ENCODE measurements around the gene TXNDC2.
A peak's percentile ranks its signal among the peaks of the same experiment; 100 is the strongest.
"Not testable (repeated sequence)": the region's sequence is repeated elsewhere in the genome, so short reads cannot be mapped to it uniquely, and the experiment has no call there.

TXNDC2 gene

DNA sequence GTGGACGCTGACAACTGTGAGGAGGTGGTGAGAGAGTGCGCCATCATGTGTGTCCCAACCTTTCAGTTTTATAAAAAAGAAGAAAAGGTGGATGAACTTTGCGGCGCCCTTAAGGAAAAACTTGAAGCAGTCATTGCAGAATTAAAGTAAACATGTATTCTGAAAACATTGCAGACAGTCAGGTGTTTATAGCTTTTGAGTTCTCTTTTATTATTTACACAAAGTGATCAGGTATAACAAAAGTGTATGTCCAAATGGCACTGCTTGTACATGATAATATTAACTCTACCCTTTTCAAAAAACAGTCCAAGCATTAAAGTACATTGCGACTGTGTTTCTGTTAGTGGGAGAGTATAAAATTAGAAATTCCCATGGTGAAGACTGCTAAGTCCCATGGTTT lies 2.2 kb downstream of the TXNDC2 start:
- DNase-seq: no peak

DNA sequence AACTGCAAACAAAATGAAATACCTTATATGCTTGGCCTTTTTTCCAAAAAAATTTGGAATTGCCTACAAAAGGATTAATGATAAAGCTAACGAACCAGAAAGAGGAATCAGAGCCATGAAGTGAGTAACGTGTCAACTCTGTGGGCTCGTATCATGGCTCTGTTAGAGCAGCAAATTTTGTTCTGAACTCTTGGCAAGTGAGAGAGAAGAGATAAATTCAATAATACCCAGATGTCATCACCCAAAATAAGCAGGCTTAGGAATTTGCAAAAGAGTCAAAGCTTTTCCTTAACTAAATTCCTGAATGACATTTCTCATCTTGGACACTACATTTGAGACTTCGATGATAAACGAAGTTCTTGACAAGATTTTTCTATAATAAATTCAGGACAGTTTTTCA lies 4.4 kb downstream of the TXNDC2 start:
- DNase-seq: no peak

DNA sequence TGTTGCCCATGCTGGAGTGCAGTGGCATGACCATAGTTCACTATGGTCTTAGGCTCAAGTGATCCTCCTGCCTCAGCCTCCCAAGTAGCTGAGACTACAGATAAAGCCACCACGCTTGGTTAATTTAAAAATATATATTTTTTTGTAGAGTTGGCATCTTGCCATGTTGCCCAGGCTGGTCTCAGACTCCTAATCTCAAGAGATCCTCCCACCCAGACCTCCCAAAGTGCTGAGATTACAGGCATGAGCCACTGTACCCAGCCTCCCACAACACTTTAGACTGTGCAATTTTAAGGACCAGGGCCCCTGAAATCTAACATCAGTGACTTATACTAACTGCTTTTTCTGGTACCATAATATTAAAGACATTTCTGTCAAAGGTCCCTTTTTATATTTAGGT lies 5.2 kb downstream of the TXNDC2 start:
- DNase-seq: no peak

DNA sequence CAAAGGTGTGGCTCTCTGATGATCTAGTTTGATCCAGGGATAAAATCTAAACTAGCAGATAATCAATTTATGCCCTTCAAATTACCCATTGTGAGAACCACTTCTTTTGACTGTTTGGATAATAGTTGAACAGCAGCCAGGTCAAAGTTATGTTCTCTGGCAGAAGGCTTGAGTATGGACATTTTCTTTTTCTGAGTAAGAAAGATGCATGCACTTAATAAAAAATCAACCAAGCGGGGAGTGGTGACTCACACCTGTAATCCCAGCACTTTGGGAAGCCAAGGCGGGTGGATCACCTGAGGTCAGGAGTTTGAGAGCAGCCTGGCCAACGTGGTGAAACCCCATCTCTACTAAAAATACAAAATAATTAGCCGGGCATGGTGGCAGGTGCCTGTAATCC lies 5.7 kb downstream of the TXNDC2 start:
- not testable (repeated sequence) for DNase-seq

DNA sequence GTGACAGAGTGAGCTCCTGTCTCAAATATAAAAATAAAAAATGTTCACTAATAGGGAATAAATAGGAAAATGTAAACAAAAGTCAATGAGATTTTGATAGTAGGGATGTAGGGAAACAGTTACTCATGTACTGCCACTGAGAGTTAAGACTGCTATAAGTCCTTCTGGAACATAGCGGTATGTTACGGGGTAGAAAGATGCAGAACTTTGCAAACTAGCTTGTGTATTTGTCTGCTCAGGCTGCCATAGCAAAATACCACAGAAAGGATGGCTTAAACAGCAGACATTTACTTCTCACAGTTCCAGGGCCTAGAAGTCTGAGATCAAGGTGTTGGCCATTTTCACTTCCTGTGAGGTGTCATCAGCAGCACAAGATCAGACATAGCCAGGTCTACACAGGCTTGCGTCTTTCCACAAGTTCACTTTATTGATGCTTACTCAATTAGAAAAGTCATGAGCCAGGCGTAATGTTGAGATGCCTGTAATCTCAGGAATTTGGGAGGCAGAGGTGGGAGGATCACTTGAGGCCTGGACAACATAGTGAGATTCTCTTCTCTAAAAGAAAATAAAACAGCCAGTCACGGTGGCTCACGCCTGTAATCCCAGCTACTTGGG lies 8.8 kb downstream of the TXNDC2 start:
- no peak for DNase-seq

DNA sequence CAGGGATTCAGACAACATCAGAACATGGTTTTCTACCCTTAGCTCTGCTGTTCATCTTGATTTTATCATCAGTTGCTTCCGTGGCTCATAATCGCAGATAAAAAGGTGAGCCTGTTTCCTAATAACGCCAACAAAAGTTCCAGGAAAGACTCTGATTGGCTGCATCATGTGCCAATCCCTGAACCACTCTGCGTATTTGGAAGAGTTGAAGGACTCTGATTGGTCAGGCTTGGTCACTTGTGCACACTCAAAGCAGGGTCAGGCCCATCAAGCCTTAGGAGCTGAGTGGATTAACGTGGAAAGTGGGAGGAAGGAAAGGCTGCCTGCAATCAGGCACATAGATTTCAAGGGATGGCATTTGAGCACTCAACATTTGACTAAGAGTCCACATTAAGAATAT lies 11.4 kb downstream of the TXNDC2 start:
- no peak for DNase-seq

DNA sequence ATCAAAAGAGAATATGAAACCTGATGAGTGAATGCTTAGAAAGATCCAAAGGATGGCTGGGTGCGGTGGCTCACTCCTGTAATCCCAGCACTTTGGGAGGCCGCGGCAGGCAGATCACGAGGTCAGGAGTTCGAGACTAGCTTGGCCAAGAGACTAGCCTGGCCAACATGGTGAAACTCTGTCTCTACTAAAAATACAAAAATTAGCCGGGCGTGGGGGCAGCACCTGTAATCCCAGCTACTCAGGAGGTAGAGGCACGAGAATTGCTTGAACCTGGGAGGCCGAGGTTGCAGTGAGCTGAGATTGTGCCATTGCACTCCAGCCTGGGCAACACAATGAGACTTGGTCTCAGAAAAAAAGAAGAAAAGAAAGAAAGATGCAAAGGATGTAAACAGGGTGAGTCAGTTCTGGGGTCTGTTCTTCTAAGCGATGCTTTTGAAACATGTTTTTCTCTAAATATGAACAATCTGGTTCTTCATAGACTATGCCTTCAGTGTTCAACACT lies 12.1 kb downstream of the TXNDC2 start:
- not testable (repeated sequence) for DNase-seq

DNA sequence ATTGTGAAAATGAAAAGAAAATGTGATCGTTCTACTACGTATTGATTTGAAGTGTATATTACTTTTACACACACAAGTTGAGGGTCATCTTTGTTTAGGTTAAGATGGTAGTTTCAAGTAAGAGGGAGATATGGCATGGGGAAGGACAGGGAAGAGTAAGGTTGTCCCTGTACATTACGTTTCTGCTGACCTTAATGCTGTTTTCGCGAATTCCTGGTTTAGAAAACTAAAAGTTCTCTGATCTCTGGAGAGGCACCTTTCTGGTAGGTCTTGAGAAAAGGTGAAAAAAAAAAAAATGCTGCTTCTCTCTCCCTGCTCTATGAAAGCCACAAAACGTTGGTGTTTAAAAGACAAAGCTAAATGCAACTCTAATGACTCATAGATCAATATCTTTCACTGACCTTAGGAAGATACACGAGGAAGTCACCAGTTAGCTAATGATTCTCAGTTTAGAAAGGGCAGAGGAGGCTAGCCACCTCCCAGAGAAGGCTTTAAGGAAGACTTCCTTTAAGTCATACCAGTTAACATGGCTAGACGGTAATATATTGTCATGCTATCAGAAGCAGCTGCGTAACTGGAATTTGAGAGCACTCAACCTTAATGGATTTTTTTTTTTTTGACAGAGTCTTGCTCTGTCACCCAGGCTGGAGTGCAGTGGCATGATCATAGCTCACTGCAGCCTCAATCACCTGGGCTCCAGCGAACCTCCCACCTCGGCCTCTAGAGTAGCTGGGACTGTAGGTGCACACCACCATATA lies 13.2 kb downstream of the TXNDC2 start:
- no peak for DNase-seq

DNA sequence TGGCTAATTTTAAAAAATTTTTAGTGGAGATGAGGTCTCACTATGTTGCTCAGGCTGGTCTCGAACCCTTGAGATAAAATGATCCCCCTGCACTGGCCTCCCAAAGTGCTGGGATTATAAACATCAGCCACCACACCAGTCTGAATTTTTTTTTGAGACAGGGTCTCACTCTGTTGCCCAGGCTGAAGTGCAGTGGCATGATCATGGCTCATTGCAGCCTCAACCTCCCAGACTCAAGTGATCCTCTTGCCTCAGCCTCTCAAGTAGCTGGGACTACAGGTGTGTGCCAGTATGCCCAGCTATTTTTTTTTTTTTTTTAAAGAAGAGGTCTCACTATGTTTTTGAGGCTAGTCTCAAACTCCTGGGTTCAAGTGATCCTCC lies 13.8 kb downstream of the TXNDC2 start:
- not testable (repeated sequence) for DNase-seq

DNA sequence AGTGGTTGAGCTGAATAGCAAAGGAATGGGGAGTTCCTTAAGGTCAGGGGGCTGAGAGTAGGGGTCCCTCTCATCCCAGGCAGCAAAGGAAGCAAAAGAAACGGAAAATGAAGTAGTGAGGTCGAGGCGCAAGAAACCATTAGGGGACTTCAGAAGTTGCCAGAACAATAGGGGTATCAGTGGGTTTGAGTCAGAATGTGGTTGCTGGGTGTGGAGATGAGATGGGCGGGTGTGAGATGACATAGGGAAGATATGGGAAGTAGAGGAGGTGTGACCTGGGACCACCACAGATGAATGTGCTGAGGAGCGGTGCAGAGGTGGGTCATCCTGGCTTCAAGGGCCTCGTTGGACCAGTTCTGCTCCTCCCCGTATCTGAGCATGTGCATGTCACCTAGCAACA lies 14.9 kb downstream of the TXNDC2 start:
- DNase-seq: no peak

DNA sequence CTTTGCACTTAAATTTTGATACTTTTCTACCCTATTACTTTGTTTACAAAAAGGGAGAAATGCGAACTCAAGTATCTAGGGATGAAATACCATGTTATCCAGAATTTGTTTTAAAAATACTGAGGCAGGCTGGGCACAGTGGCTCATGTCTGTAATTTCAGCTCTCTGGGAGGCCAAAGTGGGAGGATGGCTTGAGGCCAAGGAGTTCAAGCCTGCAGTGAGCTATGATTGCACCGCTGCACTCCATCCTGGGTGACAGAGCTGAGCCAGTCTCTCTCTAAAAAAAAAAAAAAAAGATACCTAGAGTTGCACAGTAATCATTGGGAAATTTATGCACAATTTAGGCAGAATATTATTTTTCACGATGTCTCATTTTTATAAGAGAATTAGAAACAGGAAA lies 15.6 kb downstream of the TXNDC2 start:
- DNase-seq: no peak

DNA sequence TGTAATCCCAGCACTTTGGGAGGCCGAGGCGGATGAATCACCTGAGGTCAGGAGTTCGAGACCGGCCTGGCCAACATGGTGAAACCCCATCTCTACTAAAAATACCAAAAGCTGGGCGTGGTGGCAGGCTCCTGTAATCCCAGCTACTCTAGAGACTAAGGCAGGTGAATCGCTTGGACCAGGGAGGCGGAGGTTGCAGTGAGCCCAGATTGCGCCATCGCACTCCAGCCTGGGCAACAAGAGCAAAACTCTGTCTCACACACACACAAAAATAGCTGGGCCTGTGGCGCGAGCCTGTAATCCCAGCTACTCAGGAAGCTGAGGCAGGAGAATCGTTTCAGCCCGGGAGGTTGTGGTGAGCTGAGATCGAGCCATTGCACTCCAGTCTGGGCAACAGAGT lies 16.5 kb downstream of the TXNDC2 start:
- DNase-seq: not testable (repeated sequence)

DNA sequence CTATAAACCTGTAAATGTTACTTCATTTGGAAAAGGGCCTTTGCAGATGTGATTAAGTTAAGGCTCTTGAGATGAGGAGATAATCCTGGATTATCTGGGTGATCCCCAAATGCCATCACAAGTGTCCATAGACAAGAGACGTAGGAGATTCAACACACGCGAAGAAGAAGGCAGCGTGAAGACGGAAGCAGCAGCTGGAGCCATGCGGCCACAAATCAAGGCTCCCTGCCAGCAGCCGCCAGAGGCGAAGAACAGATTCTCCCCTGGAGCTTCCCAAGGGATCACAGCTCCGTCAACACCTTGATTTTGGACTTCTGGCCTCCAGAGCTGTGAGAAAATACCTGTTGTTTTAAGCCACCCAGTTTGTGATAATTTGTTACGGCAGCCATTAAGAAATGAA lies 17.1 kb downstream of the TXNDC2 start:
- no peak for DNase-seq

DNA sequence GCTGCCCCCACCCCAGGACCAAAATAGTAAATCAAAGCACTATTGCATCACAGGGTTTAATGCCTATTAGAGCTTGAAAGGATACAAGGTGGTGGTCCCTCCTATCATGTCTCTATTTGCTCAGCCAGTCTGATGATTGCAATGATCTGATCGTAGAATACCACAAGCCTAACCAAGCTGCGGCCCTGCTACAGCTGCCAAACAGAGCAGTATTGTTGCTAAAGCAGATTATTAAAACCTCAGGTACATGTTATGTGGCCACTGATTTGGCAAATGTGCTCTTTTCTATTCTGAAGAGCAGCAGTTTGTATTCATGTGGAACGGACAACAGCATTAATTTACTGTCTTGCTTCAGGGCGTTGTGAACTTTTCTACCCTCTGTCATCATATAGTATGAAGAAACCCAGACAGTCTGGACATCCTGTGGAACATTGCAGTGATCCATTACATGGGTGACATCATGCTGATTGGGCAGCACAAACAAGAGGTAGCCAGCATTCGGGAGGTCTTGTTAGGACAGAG lies 19.7 kb downstream of the TXNDC2 start:
- DNase-seq: no peak

DNA sequence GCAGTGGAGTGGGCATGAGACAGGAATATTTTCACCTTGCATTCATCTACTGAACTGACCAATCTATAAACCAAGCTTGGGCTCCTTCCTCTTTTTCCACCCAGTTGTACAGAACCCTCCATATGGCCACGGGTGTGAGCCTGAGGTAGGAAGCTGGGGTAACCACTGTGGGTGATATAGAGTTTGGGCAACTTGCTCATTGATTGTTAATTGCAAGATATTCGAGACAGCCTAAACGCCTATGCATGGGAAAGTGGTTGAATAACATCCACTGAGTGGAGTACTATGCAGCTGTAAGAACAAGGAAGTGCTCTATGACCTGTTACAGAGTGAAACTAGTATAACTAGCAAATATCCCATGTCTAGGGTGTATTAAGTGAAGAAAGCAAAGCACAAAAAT lies 20.7 kb downstream of the TXNDC2 start:
- DNase-seq: no peak

DNA sequence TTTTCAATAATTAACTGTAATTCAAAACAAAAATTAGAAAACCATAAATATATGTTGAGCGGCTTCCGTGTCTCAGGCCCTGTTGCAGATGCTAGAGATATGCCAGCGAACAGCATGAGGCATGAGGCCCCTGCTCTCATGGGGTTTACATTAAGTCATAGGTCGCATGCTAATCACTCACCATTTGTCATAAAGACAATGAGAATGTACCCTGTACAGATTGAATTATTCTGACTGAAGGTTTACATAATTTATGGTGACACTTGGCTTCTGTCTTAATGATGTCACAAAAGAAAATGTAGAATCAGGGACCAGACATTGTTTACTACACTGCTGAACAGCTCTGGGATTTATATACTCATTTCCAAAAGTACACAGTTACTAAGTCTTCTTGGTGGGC lies 22.1 kb downstream of the TXNDC2 start:
- no peak for DNase-seq

DNA sequence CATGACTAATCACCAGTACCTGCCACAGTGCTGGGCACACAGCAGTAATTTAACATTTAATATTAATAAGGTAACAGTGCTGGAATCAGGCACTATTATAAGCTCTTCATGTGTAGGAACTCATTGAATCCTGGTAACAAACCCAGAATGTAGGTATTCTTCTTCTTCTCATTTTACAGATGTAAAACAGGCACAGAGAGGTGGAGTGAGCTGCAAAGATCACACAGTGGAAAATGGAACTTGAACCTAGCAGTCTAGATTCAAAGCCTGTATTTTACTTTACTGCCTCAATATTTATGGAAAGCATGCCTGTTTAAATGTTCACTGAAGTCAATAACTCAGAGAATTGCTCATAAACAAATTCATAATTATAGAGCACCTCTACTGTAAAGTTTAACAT lies 24.3 kb downstream of the TXNDC2 start:
- no peak for DNase-seq

DNA sequence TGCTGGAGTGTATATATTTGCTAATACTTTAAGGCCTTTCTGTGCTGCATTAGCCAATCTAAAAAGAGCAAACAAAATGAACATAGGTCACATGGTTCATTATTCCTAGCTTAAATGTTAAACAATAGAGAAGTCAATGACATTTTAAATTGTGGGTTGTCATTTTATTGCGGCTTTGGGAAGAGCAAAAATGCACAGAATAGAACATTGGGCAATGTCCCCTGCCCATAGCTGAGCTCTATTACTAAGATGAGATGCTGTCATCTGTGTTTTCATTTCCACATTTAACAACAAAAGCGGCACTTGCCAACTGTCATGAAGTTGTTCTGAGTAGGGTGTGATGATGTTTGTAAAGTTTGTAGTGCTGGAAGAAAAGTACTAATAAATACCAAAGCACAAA lies 24.9 kb downstream of the TXNDC2 start:
- DNase-seq: no peak

DNA sequence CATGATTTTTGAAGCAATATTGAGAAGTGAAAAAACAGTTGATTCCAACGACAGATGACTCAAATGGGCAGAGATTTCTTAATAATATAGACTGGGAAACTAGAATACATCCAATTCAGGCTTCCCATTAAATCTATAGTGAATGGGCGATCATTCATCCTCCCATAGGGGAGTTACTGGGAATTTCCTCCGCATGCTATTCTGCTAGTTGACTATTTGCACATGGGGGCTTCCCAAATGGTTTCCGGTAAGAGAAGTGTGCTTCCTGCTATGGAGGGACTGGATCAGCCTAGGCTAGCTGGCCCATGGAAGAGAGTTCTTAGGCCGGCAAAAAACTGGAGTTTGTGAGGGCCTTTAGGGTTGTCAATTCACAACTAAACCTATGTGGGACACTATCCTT lies 25.5 kb downstream of the TXNDC2 start:
- DNase-seq: no peak

DNA sequence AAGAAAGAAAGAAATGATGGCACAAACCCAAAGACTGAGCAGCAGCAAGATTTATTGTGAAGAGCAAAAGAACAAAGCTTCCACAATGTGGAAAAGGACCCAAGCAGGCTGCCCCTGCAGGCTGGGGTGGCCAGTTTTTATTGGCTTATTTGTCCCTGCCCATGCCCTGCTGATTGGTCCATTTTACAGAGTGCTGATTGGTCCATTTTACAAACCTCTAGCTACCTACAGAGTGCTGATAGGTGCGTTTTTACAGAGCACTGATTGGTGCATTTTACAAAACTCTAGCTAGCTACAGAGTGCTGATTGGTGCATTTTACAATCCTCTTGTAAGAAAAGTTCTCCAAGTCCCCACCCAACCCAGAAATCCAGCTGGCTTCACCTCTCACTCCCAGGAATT lies 26.5 kb downstream of the TXNDC2 start:
- not testable (repeated sequence) for DNase-seq

DNA sequence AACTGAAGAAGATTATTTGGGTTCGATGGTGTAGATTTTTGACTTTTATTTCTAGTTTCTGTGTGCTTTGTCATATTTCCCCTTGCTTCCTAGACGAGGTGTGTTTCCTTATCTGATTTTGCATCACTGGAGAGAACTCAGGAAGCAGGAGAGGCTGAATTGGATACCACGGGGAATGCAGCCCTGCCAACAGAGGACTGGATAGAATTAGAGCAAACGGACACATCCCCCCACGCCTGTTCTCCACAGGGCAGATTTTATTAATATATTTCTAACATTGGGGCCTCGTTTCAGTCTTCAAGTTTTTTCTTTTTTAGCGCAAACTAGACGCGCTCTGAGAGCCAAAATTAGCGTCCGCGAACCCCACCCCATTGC lies 27.4 kb downstream of the TXNDC2 start:
- DNase-seq: no peak

DNA sequence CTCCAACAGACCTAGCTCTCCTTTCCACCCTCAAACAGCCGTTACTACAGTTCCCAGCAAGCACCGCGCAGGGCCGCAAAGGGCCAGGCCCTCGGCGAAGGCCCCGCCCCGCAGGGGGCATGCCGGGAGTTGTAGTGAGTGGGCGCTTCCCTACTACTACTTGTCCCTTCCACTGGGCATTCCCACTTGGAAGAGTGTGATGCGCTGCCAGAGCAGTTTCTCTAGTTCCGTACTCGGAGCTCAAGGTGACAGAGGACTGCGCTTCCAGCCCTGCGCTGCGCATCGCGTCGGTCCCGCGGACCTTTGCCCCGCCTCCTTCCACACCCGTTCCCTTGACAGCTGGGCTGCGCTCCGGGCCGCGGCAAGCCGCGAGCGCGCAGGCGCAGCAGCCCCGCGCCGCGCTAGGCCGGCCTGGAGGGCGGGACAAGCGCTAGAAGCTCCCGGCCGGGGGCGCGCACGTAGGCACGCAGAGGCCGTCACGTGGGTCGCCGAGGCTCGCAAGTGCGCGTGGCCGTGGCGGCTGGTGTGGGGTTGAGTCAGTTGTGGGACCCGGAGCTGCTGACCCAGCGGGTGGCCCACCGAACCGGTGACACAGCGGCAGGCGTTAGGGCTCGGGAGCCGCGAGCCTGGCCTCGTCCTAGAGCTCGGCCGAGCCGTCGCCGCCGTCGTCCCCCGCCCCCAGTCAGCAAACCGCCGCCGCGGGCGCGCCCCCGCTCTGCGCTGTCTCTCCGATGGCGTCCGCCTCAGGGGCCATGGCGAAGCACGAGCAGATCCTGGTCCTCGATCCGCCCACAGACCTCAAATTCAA lies 28.0 kb downstream of the TXNDC2 start, which contains the start of gene VAPA:
TSS of gene VAPA (plus strand) at position 491 of the 808 bp plus-strand sequence. CDS start at position 732, 241 bp downstream.
- peak; percentile 92 for DNase-seq

DNA sequence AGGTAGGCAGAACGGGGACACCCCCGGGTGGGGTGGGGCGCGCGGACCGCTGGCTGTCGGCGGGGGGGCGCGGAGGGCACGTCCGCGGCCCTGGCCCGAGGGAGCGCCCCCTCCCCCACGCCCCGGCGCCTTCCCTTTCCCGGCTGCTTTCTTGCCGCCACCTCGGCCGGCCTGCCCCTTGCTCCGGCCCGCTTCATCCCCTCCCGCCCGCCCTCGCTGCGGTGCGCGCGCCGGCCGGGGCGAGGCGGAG lies 28.5 kb downstream of the TXNDC2 start:
- no peak for DNase-seq

All from effector CD4-positive, alpha-beta T cell (primary cell).